NK-92 (cell line): ENCODE data around the gene PHF21A.

Source experiments
- DNase-seq: peaks from one replicate; lab custom pipeline; 2025; ENCODE audit not compliant: unreplicated experiment; lab: John Stamatoyannopoulos, UW

PHF21A gene

GRCh38 chr11:45924036-45924915 lies 197.0 kb downstream of the PHF21A start:
- DNase-seq: no peak

- DNase-seq: no peak
These were observed 198.7 kb downstream of the PHF21A start, which contains the start of gene LARGE2 for GRCh38 chr11:45922425-45923082. LARGE2 (plus strand) TSS chr11:45922656; CDS start chr11:45922883, 227 bp downstream.

- no peak for DNase-seq
These were observed 199.5 kb downstream of the PHF21A start for GRCh38 chr11:45921561-45922424.

GRCh38 chr11:45920531-45921477 lies 200.4 kb downstream of the PHF21A start:
- DNase-seq: no peak

- no peak for DNase-seq
These were observed 201.3 kb downstream of the PHF21A start for GRCh38 chr11:45919806-45920530.

GRCh38 chr11:45918962-45919675 lies 202.1 kb downstream of the PHF21A start:
- no peak for DNase-seq

GRCh38 chr11:45918331-45918941 lies 202.8 kb downstream of the PHF21A start:
- DNase-seq: no peak

GRCh38 chr11:45917623-45918330 lies 203.5 kb downstream of the PHF21A start, which contains the start of gene PEX16:
PEX16 (minus strand) TSS chr11:45917877; CDS start chr11:45917811, 66 bp downstream.
- peak; percentile 82 for DNase-seq

GRCh38 chr11:45917286-45917622 lies 204.0 kb downstream of the PHF21A start:
- DNase-seq: no peak

GRCh38 chr11:45915446-45915845 lies 205.8 kb downstream of the PHF21A start:
- no peak for DNase-seq

GRCh38 chr11:45913942-45914635 lies 207.2 kb downstream of the PHF21A start:
- no peak for DNase-seq

GRCh38 chr11:45913514-45913913 lies 207.7 kb downstream of the PHF21A start:
- no peak for DNase-seq

GRCh38 chr11:45910623-45911022 lies 210.6 kb downstream of the PHF21A start:
- DNase-seq: no peak

- no peak for DNase-seq
These were observed 211.4 kb downstream of the PHF21A start for GRCh38 chr11:45909594-45910475.

- no peak for DNase-seq
These were observed 213.3 kb downstream of the PHF21A start for GRCh38 chr11:45907911-45908370.

GRCh38 chr11:45906965-45907611 lies 214.2 kb downstream of the PHF21A start, which contains the start of gene FREY1:
FREY1 (minus strand) TSS chr11:45907271; CDS start chr11:45907245, 26 bp downstream.
- no peak for DNase-seq
